ENCODE results near the gene STX17. TPM values are rescaled to one million over a fixed set of nuclear protein-coding genes. Genes with fewer than 3 reads are reported as not detected.

The STX17 gene
- total and polyA plus RNA-seq, 2 experiments from 2014 or later, result 17.6 to 26.7 TPM

DNA sequence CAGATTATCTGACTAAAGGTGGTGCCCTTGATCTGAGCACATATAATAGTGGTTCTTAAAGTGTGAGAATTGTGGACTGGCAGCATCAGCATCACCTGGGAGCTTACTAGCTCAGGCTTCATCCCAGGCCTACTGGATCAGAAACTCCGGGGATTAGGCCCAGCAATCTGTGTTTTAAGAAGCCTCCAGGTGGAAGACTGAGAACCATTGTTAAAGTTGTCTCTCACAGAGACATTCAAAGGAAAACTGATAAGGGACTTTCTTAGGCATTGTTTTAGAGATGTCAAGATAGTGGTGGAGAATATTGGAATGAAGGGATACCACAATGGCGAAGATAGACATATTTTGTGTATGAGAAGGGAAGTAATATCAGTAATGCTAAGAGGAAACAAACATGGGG is 59.5 kb downstream of the STX17 start:
- Histone ChIP-seq H3K9me2 (replicated peaks; ENCODE audit: insufficient read depth) (no peaks in the 10 kb centered on the region), H3K36me3 (replicated peaks; ENCODE audit: insufficient read depth, low read depth) (peaks cover 3% of the 10 kb centered on the region), H3K4me3 (no peak overlapping the region), H3K4me2 (no peak overlapping the region), H3K27me3 (no peaks in the 10 kb centered on the region), H3K4me1 (ENCODE audit: insufficient read depth) (no peaks in the 10 kb centered on the region), H3K9me3 (ENCODE audit: low read depth) (no peaks in the 10 kb centered on the region), H2AFZ (no peak overlapping the region), H4K20me1 (ENCODE audit: insufficient read depth, poor library complexity, severe bottlenecking) (no peaks in the 10 kb centered on the region), H3K27ac (no peak overlapping the region), H3K79me2 (no peaks in the 10 kb centered on the region)
- no peak for DNase-seq (ENCODE audit: low spot score)
- WGBS (ENCODE audit: low lambda C conversion rate, missing lambda C conversion rate), result 88% methylated on average over 2 of the region's 2 CpGs
- TF ChIP-seq, protein P1, sequence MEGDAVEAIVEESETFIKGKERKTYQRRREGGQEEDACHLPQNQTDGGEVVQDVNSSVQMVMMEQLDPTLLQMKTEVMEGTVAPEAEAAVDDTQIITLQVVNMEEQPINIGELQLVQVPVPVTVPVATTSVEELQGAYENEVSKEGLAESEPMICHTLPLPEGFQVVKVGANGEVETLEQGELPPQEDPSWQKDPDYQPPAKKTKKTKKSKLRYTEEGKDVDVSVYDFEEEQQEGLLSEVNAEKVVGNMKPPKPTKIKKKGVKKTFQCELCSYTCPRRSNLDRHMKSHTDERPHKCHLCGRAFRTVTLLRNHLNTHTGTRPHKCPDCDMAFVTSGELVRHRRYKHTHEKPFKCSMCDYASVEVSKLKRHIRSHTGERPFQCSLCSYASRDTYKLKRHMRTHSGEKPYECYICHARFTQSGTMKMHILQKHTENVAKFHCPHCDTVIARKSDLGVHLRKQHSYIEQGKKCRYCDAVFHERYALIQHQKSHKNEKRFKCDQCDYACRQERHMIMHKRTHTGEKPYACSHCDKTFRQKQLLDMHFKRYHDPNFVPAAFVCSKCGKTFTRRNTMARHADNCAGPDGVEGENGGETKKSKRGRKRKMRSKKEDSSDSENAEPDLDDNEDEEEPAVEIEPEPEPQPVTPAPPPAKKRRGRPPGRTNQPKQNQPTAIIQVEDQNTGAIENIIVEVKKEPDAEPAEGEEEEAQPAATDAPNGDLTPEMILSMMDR (IDR thresholded peaks at IDR 0.05; ENCODE audit: poor library complexity), result no peak
- no peak for TF ChIP-seq EZH2 (IDR thresholded peaks at IDR 0.05; ENCODE audit: borderline replicate concordance)
- no peak for TF ChIP-seq EZH2phosphoT487 (IDR thresholded peaks at IDR 0.05; ENCODE audit: low read depth, severe bottlenecking, unreplicated experiment)

DNA sequence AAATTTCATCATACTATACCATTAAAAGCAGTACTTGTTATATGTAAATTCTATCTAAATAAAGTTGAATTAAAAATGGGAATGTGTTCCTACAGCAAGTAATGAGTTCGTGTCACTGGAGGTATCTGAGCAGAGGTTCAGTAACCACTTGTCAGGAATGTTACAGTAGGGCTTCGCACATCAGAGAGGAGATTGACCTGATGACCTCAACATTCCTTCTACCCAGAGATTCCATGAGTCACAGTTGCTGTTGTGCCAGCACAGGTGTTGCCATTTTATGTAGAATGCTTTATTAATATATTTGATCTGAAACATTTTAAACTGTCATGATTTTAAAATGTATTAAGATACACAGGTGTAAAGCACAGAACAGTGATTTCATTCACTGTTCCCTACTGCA is 60.3 kb downstream of the STX17 start:
- Histone ChIP-seq H3K27me3 (no peaks in the 10 kb centered on the region), H3K79me2 (no peaks in the 10 kb centered on the region), H3K4me2 (no peak overlapping the region), H4K20me1 (ENCODE audit: insufficient read depth, poor library complexity, severe bottlenecking) (no peaks in the 10 kb centered on the region), H3K9me3 (ENCODE audit: low read depth) (no peaks in the 10 kb centered on the region), H2AFZ (no peak overlapping the region), H3K4me3 (no peak overlapping the region), H3K36me3 (replicated peaks; ENCODE audit: insufficient read depth, low read depth) (peaks cover 3% of the 10 kb centered on the region), H3K27ac (no peak overlapping the region), H3K9me2 (replicated peaks; ENCODE audit: insufficient read depth) (no peaks in the 10 kb centered on the region), H3K4me1 (ENCODE audit: insufficient read depth) (no peaks in the 10 kb centered on the region)
- 37% methylated on average over 2 of the region's 2 CpGs for WGBS (ENCODE audit: low lambda C conversion rate, missing lambda C conversion rate)
- peak; percentile 22 for DNase-seq (ENCODE audit: low spot score)
- TF ChIP-seq, protein P1 (IDR thresholded peaks at IDR 0.05; ENCODE audit: poor library complexity), result no peak
- TF ChIP-seq EZH2phosphoT487 (IDR thresholded peaks at IDR 0.05; ENCODE audit: low read depth, severe bottlenecking, unreplicated experiment) (no peak), EZH2 (IDR thresholded peaks at IDR 0.05; ENCODE audit: borderline replicate concordance) (no peak)

DNA sequence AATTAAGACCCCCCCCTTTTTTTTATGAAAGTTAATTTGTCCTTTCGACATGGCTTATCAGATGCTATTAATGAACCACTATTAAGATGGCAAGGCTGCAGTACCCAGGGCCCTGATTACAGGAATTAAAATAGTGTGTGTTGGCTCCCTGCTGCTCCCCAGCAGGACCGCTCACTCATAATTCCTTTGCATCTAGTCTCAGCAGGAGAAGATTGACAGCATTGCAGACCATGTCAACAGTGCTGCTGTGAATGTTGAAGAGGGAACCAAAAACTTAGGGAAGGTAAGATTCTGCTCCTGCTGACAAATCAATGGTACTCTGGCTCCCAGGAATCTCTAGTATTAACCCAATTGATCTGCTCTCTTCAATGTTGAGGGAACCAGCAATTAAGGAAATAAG is 61.0 kb downstream of the STX17 start:
- Histone ChIP-seq H3K4me1 (ENCODE audit: insufficient read depth) (no peaks in the 10 kb centered on the region), H3K36me3 (replicated peaks; ENCODE audit: insufficient read depth, low read depth) (no peaks in the 10 kb centered on the region), H3K9me3 (ENCODE audit: low read depth) (no peaks in the 10 kb centered on the region), H3K27me3 (no peaks in the 10 kb centered on the region), H2AFZ (no peak overlapping the region), H3K4me2 (no peak overlapping the region), H3K4me3 (no peak overlapping the region), H3K27ac (no peak overlapping the region), H3K79me2 (no peaks in the 10 kb centered on the region), H3K9me2 (replicated peaks; ENCODE audit: insufficient read depth) (no peaks in the 10 kb centered on the region), H4K20me1 (ENCODE audit: insufficient read depth, poor library complexity, severe bottlenecking) (no peaks in the 10 kb centered on the region)
- TF ChIP-seq, protein P1 (IDR thresholded peaks at IDR 0.05; ENCODE audit: poor library complexity), result no peak
- no peak for TF ChIP-seq EZH2 (IDR thresholded peaks at IDR 0.05; ENCODE audit: borderline replicate concordance)
- no peak for TF ChIP-seq EZH2phosphoT487 (IDR thresholded peaks at IDR 0.05; ENCODE audit: low read depth, severe bottlenecking, unreplicated experiment)
- WGBS (ENCODE audit: low lambda C conversion rate, missing lambda C conversion rate), result 86% methylated on average over 2 of the region's 2 CpGs
- DNase-seq (ENCODE audit: low spot score), result no peak

DNA sequence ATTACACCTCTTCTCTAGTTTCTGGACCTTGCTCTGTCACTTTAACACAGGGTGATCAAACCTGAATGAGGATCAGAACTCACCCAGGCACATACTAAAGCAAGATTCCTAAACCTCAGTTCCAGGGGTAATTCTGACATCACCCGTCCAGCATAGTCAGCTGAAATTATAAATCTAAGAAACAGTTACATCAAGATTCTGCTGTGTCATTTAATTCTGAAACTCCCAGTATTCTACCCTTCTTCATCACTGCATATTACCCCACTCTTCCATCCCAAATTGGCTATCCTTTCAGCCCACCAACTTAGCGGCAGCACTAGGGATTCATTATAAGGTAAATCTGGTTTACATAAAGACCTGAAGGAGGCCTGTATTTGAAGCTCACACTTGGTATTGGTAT is 64.0 kb downstream of the STX17 start:
- 98% methylated on average over 2 of the region's 2 CpGs for WGBS (ENCODE audit: low lambda C conversion rate, missing lambda C conversion rate)
- DNase-seq (ENCODE audit: low spot score), result no peak
- Histone ChIP-seq H3K27ac (no peak overlapping the region), H3K4me1 (ENCODE audit: insufficient read depth) (no peaks in the 10 kb centered on the region), H3K4me3 (no peak overlapping the region), H3K4me2 (no peak overlapping the region), H3K36me3 (replicated peaks; ENCODE audit: insufficient read depth, low read depth) (no peaks in the 10 kb centered on the region), H3K79me2 (no peaks in the 10 kb centered on the region), H3K9me3 (ENCODE audit: low read depth) (no peaks in the 10 kb centered on the region), H4K20me1 (ENCODE audit: insufficient read depth, poor library complexity, severe bottlenecking) (no peaks in the 10 kb centered on the region), H3K9me2 (replicated peaks; ENCODE audit: insufficient read depth) (no peaks in the 10 kb centered on the region), H2AFZ (no peak overlapping the region), H3K27me3 (no peaks in the 10 kb centered on the region)
- TF ChIP-seq EZH2 (IDR thresholded peaks at IDR 0.05; ENCODE audit: borderline replicate concordance) (no peak), EZH2phosphoT487 (IDR thresholded peaks at IDR 0.05; ENCODE audit: low read depth, severe bottlenecking, unreplicated experiment) (no peak)
- TF ChIP-seq, protein P1 (IDR thresholded peaks at IDR 0.05; ENCODE audit: poor library complexity), result no peak
